Colon (tissue), 2 donors: ENCODE results near the gene CLEC11A.

ENCODE experiments used
- FAIRE-seq: peaks from 2 replicates; lab custom pipeline; 2012; peaks lifted over from hg19 to GRCh38; lab: Jason Lieb, UNC
- donor health status: control.
- donor health status: control.

The CLEC11A gene

GRCh38 chr19:50705422-50706019, 17.6 kb upstream of the CLEC11A start:
- FAIRE-seq, result no peak

- FAIRE-seq, result no peak
These were observed 16.8 kb upstream of the CLEC11A start for GRCh38 chr19:50706387-50706786.

GRCh38 chr19:50708179-50708879, 14.8 kb upstream of the CLEC11A start:
- FAIRE-seq, result no peak

- FAIRE-seq, result no peak
These were observed 13.1 kb upstream of the CLEC11A start for GRCh38 chr19:50710094-50710493.

- no peak for FAIRE-seq
These were observed 12.6 kb upstream of the CLEC11A start for GRCh38 chr19:50710612-50711011.

- FAIRE-seq, result no peak
These were observed 12.0 kb upstream of the CLEC11A start for GRCh38 chr19:50711196-50711595.

- FAIRE-seq, result no peak
These were observed 11.4 kb upstream of the CLEC11A start for GRCh38 chr19:50711805-50712204.

GRCh38 chr19:50712833-50713232, 10.3 kb upstream of the CLEC11A start:
- no peak for FAIRE-seq

GRCh38 chr19:50713556-50714236, 9.5 kb upstream of the CLEC11A start:
- FAIRE-seq, result no peak

GRCh38 chr19:50716178-50717025, 6.8 kb upstream of the CLEC11A start:
- no peak for FAIRE-seq

- FAIRE-seq, result no peak
These were observed 6.0 kb upstream of the CLEC11A start for GRCh38 chr19:50717026-50717723.

GRCh38 chr19:50717891-50718254, 5.3 kb upstream of the CLEC11A start:
- no peak for FAIRE-seq

GRCh38 chr19:50718255-50719118, 4.7 kb upstream of the CLEC11A start:
- FAIRE-seq, result no peak

GRCh38 chr19:50719119-50719435, 4.1 kb upstream of the CLEC11A start:
- no peak for FAIRE-seq

GRCh38 chr19:50719566-50719965, 3.6 kb upstream of the CLEC11A start, which contains the start of gene SHANK1:
TSS of gene SHANK1 (minus strand) at chr19:50719802. CDS start at chr19:50716919, 2,883 bp downstream.
- FAIRE-seq, result no peak

GRCh38 chr19:50720181-50720920, 2.8 kb upstream of the CLEC11A start:
- no peak for FAIRE-seq

GRCh38 chr19:50720921-50721381, 2.2 kb upstream of the CLEC11A start:
- no peak for FAIRE-seq

GRCh38 chr19:50721441-50722137, 1.6 kb upstream of the CLEC11A start:
- FAIRE-seq, result no peak

GRCh38 chr19:50722201-50723013, 757 bp upstream of the CLEC11A start:
- no peak for FAIRE-seq
